Cardiac septum (tissue), 1 donor: ENCODE data around the gene PRKN. TPM values are rescaled to one million over a fixed set of nuclear protein-coding genes. Genes with fewer than 3 reads are reported as not detected.

ENCODE experiments used
- DNase-seq: peaks from one replicate; pipeline ENCODE4 v3.0.0-alpha.2; 2020; ENCODE audit warnings: low spot score
- intact Hi-C: fragments of 100-400 bp; cut with DNase I; formaldehyde crosslinking; loops from one replicate; pipeline ENCODE4 v1.14.0; 2022
- total RNA-seq: library from RNA; stranded (reverse); fragmentation: NEBNext Ultra II Directional; extraction: Animal tissue kit (Norgen Biotek cat#: 25700); gene quantifications from one replicate; pipeline ENCODE4 v1.2.1, GENCODE V29; 2021
- donor health status: DM: no; HTN: no; CAD: no.

PRKN gene
- total RNA-seq, 1 donor from 2014 or later: 23.2 TPM

GRCh38 chr6:161654209-161654608 is 1073.4 kb downstream of the PRKN start:
- DNase-seq: no peak
- intact Hi-C loops: no loop called here

GRCh38 chr6:161651949-161652348 is 1075.6 kb downstream of the PRKN start:
- intact Hi-C loops: no loop called here
- no peak for DNase-seq

DNA sequence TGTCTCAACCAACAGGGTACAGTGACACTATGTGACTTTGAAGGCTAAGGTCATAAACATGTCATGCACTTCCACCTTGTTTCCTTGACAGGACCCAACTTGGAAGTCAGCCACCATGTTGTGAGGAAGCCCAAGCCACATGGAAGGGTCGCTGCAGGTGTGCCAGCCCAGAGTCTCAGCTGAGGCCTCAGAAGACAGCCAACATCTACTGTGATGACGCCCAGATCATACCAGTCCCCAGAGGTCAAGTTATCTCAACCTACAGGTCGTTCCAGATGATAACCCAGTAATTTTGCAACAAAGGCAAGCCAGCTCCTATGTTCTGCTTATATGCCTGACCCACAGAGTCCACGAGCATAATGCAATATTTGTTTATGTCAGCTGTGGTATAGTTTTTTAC is 1077.7 kb downstream of the PRKN start:
- intact Hi-C loops: no loop called here
- DNase-seq: no peak

DNA sequence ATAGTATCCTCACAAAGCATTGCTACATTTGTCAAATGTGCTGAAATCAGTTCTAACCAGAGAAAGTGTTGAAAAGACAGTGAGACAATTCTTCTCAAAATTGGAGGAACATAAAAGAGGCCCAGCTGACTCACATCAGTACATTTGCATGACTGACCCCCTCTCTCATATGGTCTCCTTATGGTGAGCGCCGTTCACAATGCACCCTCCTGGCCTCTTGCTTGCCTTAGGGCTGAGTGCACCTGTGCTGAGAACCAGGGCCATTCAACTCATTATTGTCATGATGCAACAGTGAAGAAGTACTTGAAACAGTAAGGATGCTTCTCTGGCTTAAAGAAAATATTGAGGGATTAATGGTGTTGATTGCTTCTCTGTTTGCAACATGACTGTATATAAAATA is 1078.5 kb downstream of the PRKN start:
- intact Hi-C loops: no loop called here
- no peak for DNase-seq

GRCh38 chr6:161647234-161647633 is 1080.3 kb downstream of the PRKN start:
- no peak for DNase-seq

GRCh38 chr6:161644521-161644920 is 1083.0 kb downstream of the PRKN start:
- intact Hi-C loops: no loop called here
- no peak for DNase-seq

More at GRCh38 chr6:161647234-161647633, 1080.3 kb downstream of the PRKN start:
- intact Hi-C loops: no loop called here

GRCh38 chr6:161641175-161641574 is 1086.4 kb downstream of the PRKN start:
- DNase-seq: no peak
- intact Hi-C loops: no loop called here

DNA sequence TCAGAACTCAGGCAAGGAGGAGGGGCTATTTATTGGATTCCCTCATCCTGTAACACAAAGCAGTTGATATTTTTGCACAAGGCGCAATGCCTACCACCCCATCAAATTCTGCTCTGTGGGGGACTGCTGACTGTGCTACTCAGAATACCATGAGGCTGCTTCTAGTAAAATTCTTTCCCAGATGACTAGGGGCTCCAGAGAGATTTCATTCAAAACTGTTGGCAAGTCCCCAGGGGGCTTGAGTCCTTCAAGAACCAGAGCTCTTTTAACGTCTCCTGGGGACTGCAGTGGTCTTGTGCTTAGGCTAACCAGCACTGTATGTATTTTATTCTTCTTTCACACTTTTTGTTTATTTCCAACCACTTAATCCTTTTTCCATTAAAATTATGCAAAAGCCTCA is 1087.8 kb downstream of the PRKN start:
- intact Hi-C loops: no loop called here
- no peak for DNase-seq

- DNase-seq: no peak
- intact Hi-C loops: no loop called here
Measured at GRCh38 chr6:161637658-161638057, 1089.9 kb downstream of the PRKN start.

GRCh38 chr6:161636882-161637430 is 1090.6 kb downstream of the PRKN start:
- intact Hi-C loops: no loop called here
- DNase-seq: no peak

DNA sequence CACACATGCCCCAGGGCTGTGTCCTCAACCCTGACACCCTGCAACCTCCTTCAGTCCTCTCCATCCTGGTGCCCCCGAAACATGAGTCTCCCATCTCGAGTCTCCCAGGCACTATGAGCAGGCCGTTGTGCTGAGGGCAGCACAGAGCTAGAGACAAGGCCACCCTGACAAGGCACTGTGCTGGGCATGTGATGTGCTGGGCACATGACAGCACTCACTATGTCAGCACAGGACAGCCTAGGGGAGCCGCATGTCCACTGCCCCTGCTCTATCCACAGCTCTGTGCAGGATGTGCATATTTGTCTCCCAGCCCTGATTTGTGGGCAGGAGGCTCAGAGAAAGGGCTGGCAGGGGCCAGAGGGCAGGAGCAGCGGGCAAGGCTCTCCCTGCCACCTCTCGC is 1091.6 kb downstream of the PRKN start:
- DNase-seq: no peak
- intact Hi-C loops: no loop called here

GRCh38 chr6:161634916-161635315 is 1092.7 kb downstream of the PRKN start:
- intact Hi-C loops: no loop called here

GRCh38 chr6:161631676-161632194 is 1095.8 kb downstream of the PRKN start:
- DNase-seq: no peak
- intact Hi-C loops: no loop called here

More at GRCh38 chr6:161634916-161635315, 1092.7 kb downstream of the PRKN start:
- DNase-seq: no peak

DNA sequence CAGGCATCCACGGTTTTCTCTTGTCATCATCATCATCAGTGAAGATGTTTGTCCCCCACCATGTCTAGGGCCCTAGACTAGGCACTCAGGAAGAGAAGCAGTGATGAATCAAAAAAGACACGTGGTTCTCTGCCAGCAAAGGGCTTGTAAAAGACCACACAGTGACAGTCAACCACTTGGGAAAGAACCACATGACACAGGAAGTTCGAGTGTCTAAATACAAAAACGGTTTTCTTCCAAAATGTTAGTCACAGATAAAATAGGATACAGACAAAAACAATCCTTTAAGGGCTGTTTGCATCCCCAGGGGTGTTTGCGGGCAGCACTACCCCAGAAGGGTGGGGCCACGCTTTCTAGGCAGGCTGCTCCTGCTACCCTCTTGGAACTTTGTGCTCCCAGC is 1096.9 kb downstream of the PRKN start:
- intact Hi-C loops: no loop called here
- DNase-seq: no peak

DNA sequence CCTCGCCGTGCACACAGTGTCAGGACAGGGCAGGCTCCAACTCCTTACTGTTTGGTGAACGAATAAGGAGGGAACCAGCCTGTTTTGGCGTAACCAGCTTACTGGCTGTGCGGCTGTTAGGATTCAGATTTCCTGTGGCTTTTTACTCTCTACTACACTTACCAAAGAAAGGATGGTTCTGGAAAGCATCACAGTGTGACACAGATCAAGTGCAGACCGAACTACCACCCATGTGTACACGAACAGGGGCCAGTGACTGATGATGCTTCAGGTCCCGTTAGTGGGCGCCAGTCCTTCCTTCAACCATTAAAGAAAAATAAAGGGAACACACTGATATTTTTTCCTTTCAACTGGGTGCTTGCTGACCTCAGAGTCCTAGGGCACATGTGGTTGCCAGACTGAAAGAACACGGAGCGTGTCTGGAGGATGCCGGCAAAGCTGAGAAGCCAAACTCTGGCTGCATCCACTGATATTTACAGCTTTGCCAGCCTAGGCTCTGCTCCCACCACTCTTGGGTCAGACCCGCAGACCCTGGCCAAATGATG is 1101.4 kb downstream of the PRKN start:
- intact Hi-C loops: no loop called here
- no peak for DNase-seq

- DNase-seq: no peak
- intact Hi-C loops: no loop called here
Measured at GRCh38 chr6:161624111-161624510, 1103.5 kb downstream of the PRKN start.

DNA sequence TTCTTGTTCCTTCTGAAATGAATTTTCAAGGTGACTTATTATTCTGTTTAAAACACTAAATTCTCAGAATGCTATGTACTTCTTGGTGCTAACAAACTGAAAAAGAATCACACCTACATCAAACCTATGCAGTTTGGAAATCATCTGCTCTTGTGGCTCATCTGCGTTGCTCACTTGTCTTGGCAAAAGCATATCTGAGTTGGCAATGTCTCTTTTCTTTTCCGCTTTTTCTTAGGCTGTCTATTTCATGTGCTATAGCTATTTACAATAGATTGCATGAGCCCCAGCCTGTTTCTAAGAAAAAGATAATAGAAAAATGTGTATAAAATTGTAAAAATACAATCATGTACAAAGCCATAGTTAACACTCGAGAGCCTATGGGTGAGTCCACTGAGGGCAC is 1104.8 kb downstream of the PRKN start:
- intact Hi-C loops: no loop called here
- no peak for DNase-seq

GRCh38 chr6:161618831-161619454 is 1108.6 kb downstream of the PRKN start:
- DNase-seq: no peak

GRCh38 chr6:161613711-161614110 is 1113.9 kb downstream of the PRKN start:
- no peak for DNase-seq
- intact Hi-C loops: no loop called here

More at GRCh38 chr6:161618831-161619454, 1108.6 kb downstream of the PRKN start:
- intact Hi-C loops: no loop called here

DNA sequence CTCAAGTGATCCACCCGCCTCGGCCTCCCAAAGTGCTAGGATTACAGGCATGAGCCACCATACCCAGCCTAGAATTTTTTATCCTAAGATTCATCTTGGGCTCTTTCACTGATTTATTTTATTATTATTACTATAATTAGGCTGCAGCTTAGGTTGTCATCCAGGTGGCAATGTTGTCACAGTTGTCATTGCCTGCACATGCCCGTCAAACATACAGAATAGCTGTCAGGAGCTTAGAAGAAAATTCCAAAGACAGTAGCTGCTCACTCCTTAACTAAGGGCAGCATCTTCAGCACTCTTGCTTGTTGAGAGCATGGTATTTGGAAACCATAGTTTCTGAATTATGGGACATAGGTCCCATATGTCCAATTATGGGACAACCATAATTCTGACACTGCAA is 1118.8 kb downstream of the PRKN start:
- intact Hi-C loops: no loop called here
- DNase-seq: no peak

- intact Hi-C loops: no loop called here
- DNase-seq: no peak
Measured at GRCh38 chr6:161607696-161608297, 1119.8 kb downstream of the PRKN start.
